Suprapubic skin (tissue), 4 donors: ENCODE data around the gene STAT3.

Experiments used
- POLR2A ChIP-seq, 2 donors: fragments of 450-650 bp; IDR thresholded peaks; one replicate each; pipeline ENCODE4 v1.6.1; 2017; ENCODE audit warnings: antibody characterized with exemption in 2 of 2, mild to moderate bottlenecking in 2 of 2, moderate library complexity in 2 of 2
- POLR2AphosphoS5 ChIP-seq, 3 donors: sonication (generic); formaldehyde crosslinking; IDR thresholded peaks; one replicate each; pipeline ENCODE4 v1.6.1; 2017; ENCODE audit warnings: antibody characterized with exemption in 3 of 3
- TF ChIP-seq, protein P1 (sequence below), 2 donors: fragments of 200-600 bp in 1 of 2; fragments of 450-650 bp in 1 of 2; sonication (generic) in 1 of 2; IDR thresholded peaks; one replicate each; pipeline ENCODE4 v1.5.1; 2016 to 2019; ENCODE audit warnings: antibody characterized with exemption in 2 of 2, mild to moderate bottlenecking in 1 of 2, moderate library complexity in 1 of 2

GRCh38 chr17:42313773-42314566 is 74.3 kb downstream of the STAT3 start:
- TF ChIP-seq, protein P1, sequence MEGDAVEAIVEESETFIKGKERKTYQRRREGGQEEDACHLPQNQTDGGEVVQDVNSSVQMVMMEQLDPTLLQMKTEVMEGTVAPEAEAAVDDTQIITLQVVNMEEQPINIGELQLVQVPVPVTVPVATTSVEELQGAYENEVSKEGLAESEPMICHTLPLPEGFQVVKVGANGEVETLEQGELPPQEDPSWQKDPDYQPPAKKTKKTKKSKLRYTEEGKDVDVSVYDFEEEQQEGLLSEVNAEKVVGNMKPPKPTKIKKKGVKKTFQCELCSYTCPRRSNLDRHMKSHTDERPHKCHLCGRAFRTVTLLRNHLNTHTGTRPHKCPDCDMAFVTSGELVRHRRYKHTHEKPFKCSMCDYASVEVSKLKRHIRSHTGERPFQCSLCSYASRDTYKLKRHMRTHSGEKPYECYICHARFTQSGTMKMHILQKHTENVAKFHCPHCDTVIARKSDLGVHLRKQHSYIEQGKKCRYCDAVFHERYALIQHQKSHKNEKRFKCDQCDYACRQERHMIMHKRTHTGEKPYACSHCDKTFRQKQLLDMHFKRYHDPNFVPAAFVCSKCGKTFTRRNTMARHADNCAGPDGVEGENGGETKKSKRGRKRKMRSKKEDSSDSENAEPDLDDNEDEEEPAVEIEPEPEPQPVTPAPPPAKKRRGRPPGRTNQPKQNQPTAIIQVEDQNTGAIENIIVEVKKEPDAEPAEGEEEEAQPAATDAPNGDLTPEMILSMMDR (IDR thresholded peaks at IDR 0.05) = no peak
- TF ChIP-seq POLR2A (IDR thresholded peaks at IDR 0.05) (no peak), POLR2AphosphoS5 (IDR thresholded peaks at IDR 0.05) (no peak)
